Adipocyte (in vitro differentiated cells): ENCODE measurements around the gene MORF4L1.
"Not testable (repeated sequence)": the region's sequence is repeated elsewhere in the genome, so short reads cannot be mapped to it uniquely, and the experiment has no call there.

ENCODE experiments used
- DNase-seq: peaks from one replicate; pipeline ENCODE4 v3.0.0-alpha.2; 2015; ENCODE audit warnings: low read depth
- H3K27me3 ChIP-seq: replicated peaks from 2 replicates; pipeline ENCODE4 v1.7.0; 2013; ENCODE audit warnings: mild to moderate bottlenecking, low read length, moderate library complexity; ENCODE audit not compliant: control insufficient read depth, insufficient read depth
- H3K36me3 ChIP-seq: 2 replicates; pipeline ENCODE4 v1.7.0; 2013; ENCODE audit warnings: low read length, mild to moderate bottlenecking, moderate library complexity; ENCODE audit not compliant: control insufficient read depth, insufficient read depth, severe bottlenecking
- H3K4me1 ChIP-seq: 2 replicates; pipeline ENCODE4 v1.7.0; 2013; ENCODE audit warnings: mild to moderate bottlenecking, low read length, moderate library complexity; ENCODE audit not compliant: control insufficient read depth, insufficient read depth
- H3K4me3 ChIP-seq: 2 replicates; pipeline ENCODE4 v1.7.0; 2013; ENCODE audit warnings: mild to moderate bottlenecking, low read length, moderate library complexity
- H3K9ac ChIP-seq: 2 replicates; pipeline ENCODE4 v1.7.0; 2013; ENCODE audit warnings: mild to moderate bottlenecking, low read length, moderate library complexity
- H3K9me3 ChIP-seq: 2 replicates; pipeline ENCODE4 v1.7.0; 2013; ENCODE audit warnings: mild to moderate bottlenecking, low read length, moderate library complexity; ENCODE audit not compliant: control insufficient read depth

The MORF4L1 gene, protein sequence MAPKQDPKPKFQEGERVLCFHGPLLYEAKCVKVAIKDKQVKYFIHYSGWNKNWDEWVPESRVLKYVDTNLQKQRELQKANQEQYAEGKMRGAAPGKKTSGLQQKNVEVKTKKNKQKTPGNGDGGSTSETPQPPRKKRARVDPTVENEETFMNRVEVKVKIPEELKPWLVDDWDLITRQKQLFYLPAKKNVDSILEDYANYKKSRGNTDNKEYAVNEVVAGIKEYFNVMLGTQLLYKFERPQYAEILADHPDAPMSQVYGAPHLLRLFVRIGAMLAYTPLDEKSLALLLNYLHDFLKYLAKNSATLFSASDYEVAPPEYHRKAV

GRCh38 chr15:78872155-78872971 is at the start of gene MORF4L1:
MORF4L1 (plus strand) TSS chr15:78872890; CDS start chr15:78873018, 128 bp downstream.
- Histone ChIP-seq H3K4me1 (peaks cover 22% of the 10 kb centered on the region), H3K27me3 (no peaks in the 10 kb centered on the region), H3K9ac (peak within 1 kb of the TSS; percentile 100), H3K36me3 (no peaks in the 10 kb centered on the region), H3K9me3 (no peaks in the 10 kb centered on the region), H3K4me3 (peak within 1 kb of the TSS; percentile 100)
- peak; percentile 97 for DNase-seq

DNA sequence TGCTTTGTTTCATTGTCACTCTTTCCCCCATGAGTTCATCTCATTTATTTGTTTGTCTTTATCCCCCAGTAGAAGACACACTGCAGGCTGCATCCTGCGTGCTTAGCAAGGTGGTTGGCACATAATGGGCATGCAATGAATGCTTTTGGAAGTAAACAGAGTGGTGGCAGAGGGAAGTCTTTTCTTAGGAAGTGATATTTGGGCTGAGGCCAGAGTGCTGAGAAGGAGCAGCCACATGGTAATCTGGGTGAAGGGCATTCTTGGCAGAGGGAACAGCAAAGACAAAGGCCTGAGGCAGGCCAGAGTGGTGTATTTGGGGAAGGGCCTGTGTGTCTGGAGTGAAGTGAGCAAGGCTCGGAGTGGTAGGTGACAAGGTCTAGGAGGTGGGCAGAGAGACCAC is 43.8 kb upstream of the MORF4L1 start:
- no peaks in the 10 kb centered on the region for H3K36me3 ChIP-seq
- no peaks in the 10 kb centered on the region for H3K27me3 ChIP-seq
- H3K9me3 ChIP-seq: no peaks in the 10 kb centered on the region
- H3K4me3 ChIP-seq: no peak overlapping the region
- no peak for DNase-seq
- H3K4me1 ChIP-seq: peaks cover 15% of the 10 kb centered on the region
- H3K9ac ChIP-seq: no peak overlapping the region

DNA sequence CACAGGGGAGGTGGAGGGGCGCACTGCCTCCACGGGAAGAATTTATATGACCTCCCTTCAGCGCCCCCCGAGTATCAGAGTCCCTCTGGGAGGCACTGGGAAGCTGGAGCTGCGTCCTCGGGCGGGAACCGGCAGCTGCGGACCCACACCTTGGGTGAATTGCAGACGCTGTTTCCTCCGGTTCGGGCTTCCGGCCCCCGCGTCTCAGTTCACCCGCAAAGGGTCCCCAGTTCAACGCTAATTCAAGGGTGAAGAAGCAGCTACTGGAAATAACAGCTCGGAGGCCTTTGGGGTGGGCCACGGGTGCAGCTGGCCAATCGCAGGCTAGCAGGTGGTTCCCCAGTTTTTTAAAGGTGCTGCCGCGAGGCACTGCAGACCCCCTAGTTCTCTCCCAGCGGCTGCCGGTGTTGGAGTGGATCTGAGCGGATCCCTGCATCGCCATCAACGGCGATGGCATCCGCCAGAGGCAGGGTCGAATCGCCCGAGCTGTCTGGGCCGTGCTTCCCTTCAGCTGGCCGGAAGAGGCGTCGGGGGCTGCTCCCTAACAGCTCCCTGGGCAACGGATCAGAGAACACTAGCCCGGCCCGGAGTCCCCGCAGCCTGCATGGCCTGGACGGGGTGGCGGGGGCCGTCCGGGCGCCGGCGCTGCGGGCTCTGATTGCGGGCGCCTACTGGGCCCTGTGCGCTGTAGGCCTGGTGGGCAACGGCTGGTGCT is 42.0 kb upstream of the MORF4L1 start:
- Histone ChIP-seq H3K9ac (no peak overlapping the region), H3K4me1 (peaks cover 9% of the 10 kb centered on the region), H3K27me3 (no peaks in the 10 kb centered on the region), H3K9me3 (no peaks in the 10 kb centered on the region), H3K4me3 (no peak overlapping the region), H3K36me3 (no peaks in the 10 kb centered on the region)
- DNase-seq: no peak

DNA sequence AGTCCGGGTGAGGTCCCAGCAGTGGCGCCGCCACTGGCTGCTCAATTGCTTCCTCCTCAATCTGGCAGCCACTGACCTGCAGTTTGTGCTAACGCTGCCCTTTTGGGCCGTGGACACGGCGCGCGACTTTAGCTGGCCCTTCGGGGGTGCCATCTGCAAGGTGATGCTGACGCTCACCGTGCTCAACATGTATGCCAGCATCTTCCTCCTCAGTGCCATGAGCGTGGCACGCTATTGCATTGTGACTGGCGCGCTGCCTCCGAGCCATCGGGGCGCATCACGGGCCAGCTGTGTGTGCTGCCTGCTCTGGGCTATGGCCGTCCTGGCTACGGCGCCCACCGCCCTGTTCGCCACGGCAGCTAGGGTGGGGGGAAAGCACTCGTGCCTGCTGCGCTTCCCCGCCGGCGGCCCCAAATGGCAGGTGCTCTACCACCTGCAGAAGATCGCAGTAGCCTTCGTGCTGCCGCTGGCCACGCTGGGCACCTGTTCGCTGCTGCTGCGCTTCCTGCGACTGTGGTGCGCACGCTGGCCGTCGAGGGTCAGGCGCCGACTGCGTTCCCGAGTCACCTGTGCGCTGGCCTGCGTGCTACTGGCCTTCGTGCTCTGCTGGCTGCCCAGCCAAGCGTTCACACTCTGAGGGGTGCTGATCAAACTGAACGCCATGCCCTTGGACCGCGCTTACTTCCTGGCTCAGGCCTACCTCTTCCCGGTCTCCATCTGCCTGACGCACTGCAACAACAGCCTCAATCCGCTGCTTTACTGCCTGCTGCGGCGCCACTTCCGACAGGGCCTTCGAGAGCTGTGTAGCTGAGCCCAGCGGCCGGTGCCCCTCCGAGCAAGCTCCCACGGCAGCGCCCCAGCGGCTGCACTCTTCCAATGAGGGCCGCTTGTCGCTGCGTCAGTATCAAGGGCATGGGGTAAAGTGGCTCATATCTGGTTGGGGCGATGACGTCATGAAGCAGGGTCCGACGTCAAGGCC is 41.2 kb upstream of the MORF4L1 start:
- no peaks in the 10 kb centered on the region for H3K36me3 ChIP-seq
- H3K9ac ChIP-seq: no peak overlapping the region
- H3K4me1 ChIP-seq: peaks cover 4% of the 10 kb centered on the region
- DNase-seq: no peak
- no peak overlapping the region for H3K4me3 ChIP-seq
- no peaks in the 10 kb centered on the region for H3K9me3 ChIP-seq
- H3K27me3 ChIP-seq: no peaks in the 10 kb centered on the region

DNA sequence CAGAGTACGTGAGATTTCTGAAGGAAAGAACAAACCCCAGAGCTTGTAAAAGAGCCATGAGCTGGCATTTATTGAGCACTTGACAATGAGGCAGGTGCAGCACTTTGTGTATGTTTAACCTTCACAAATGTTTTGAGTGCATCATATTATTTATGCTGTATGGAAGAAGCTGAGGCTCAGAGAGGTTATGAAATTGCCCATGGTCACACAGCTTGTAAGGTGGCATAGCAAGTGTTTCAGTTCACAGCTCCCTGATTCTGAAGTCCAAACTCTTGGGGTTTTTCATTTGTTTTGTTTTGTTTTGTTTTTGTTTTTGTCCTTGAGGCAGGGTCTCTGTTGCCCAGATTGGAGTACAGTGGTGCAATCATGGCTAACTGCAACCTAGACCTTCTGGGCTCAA is 36.4 kb upstream of the MORF4L1 start:
- no peaks in the 10 kb centered on the region for H3K9me3 ChIP-seq
- no peaks in the 10 kb centered on the region for H3K27me3 ChIP-seq
- no peak for DNase-seq
- H3K36me3 ChIP-seq: no peaks in the 10 kb centered on the region
- no peak overlapping the region for H3K9ac ChIP-seq
- H3K4me3 ChIP-seq: no peak overlapping the region
- H3K4me1 ChIP-seq: peaks cover 24% of the 10 kb centered on the region

GRCh38 chr15:78837131-78837530 is 35.6 kb upstream of the MORF4L1 start:
- no peak for DNase-seq
- no peaks in the 10 kb centered on the region for H3K36me3 ChIP-seq
- H3K9ac ChIP-seq: no peak overlapping the region
- no peak overlapping the region for H3K4me3 ChIP-seq
- no peaks in the 10 kb centered on the region for H3K9me3 ChIP-seq
- peaks cover 29% of the 10 kb centered on the region for H3K4me1 ChIP-seq
- no peaks in the 10 kb centered on the region for H3K27me3 ChIP-seq

- Histone ChIP-seq H3K27me3 (no peaks in the 10 kb centered on the region), H3K4me1 (peaks cover 28% of the 10 kb centered on the region), H3K4me3 (no peak overlapping the region), H3K36me3 (no peaks in the 10 kb centered on the region), H3K9me3 (no peaks in the 10 kb centered on the region), H3K9ac (no peak overlapping the region)
- no peak for DNase-seq
These were observed 35.1 kb upstream of the MORF4L1 start for GRCh38 chr15:78837543-78837942.

DNA sequence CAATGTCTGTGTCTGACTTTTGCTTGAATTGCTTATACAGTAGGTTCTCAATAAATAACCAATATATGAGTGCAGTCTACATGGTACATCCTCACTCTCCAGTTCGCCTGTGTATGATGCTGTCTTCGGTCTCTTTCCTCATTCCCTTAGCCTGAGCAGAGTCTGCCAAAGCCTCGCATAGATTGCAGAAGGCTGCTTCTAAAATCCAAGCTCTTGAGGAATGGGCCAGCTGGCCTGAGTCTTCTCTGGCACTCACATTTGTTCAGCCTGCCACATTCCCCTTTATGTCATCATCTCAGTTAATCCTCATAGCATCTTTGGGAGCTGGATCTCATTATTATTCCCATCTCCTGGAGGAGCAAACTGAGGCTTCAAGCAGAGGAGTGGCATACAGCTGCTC is 34.2 kb upstream of the MORF4L1 start:
- Histone ChIP-seq H3K27me3 (no peaks in the 10 kb centered on the region), H3K9ac (no peak overlapping the region), H3K4me1 (peaks cover 25% of the 10 kb centered on the region), H3K36me3 (no peaks in the 10 kb centered on the region), H3K4me3 (no peak overlapping the region), H3K9me3 (no peaks in the 10 kb centered on the region)
- peak; percentile 45 for DNase-seq

DNA sequence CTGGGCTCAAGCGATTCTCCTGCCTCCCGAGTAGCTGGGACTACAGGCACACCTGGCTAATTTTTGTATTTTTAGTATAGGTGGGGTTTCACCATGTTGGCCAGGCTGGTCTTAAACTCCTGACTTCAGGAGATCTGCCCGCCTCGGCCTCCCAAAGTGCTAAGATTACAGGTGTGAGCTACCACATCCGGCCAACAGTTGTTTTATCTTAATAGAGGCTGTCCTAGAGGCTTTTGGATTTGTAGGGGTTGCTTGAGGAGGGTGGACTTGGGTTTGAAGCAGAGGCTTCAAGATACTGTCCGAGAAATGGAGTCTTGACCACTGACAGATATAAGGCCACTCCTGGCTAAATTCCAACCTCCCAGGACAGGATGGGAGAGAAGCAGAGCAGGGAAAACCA is 33.5 kb upstream of the MORF4L1 start:
- not testable (repeated sequence) for H3K36me3 ChIP-seq, H3K9me3 ChIP-seq, H3K4me3 ChIP-seq, H3K9ac ChIP-seq, DNase-seq, H3K27me3 ChIP-seq
- peaks cover 25% of the 10 kb centered on the region for H3K4me1 ChIP-seq

GRCh38 chr15:78840661-78841375 is 31.9 kb upstream of the MORF4L1 start:
- DNase-seq: peak; percentile 15
- Histone ChIP-seq H3K9ac (no peak overlapping the region), H3K4me1 (peaks cover 25% of the 10 kb centered on the region), H3K36me3 (no peaks in the 10 kb centered on the region), H3K27me3 (no peaks in the 10 kb centered on the region), H3K4me3 (peak overlapping the region; percentile 44), H3K9me3 (no peaks in the 10 kb centered on the region)
